HepG2 (cell line): ENCODE data around the gene ITGB1. TPM values are rescaled to one million over a fixed set of nuclear protein-coding genes. Genes with fewer than 3 reads are reported as not detected.
A peak's percentile ranks its signal among the peaks of the same experiment; 100 is the strongest.

ENCODE experiments used
- CREBL2 ChIP-seq: sonication (generic); formaldehyde crosslinking; IDR thresholded peaks from 2 replicates; pipeline ENCODE4 v1.8.1; 2023; ENCODE audit warnings: missing genetic modification reagents, mild to moderate bottlenecking, borderline replicate concordance
- ERF ChIP-seq: IDR thresholded peaks from 2 replicates; pipeline ENCODE4 v1.6.1; 2018; ENCODE audit warnings: missing biosample characterization, missing genetic modification reagents
- FIP1L1 ChIP-seq: fragments of 200-400 bp; formaldehyde crosslinking; IDR thresholded peaks from 2 replicates; pipeline ENCODE4 v1.6.1; 2018; ENCODE audit warnings: low read depth, mild to moderate bottlenecking, low read length, moderate library complexity, borderline replicate concordance; ENCODE audit not compliant: insufficient read depth
- FOXA1 ChIP-seq, 2 experiments: fragments of 450-650 bp in 1 of 2; sonication (generic) in 1 of 2; formaldehyde crosslinking in 1 of 2; IDR thresholded peaks; 2 replicates each; pipeline versions ENCODE4 v1.4.0 to v1.6.1; 2016 to 2020; ENCODE audit warnings: missing genetic modification reagents in 1 of 2
- HMG20B ChIP-seq: conservative IDR thresholded peaks from 2 replicates; pipeline ENCODE4 v1.6.1; 2016; ENCODE audit warnings: missing genetic modification reagents, missing compliant biosample characterization
- HNRNPL ChIP-seq: fragments of 200-400 bp; formaldehyde crosslinking; IDR thresholded peaks from 2 replicates; pipeline ENCODE4 v1.6.1; 2017; ENCODE audit warnings: mild to moderate bottlenecking, low read depth, low read length
- KLF13 ChIP-seq: sonication (generic); formaldehyde crosslinking; IDR thresholded peaks from 2 replicates; pipeline ENCODE4 v1.4.0; 2020; ENCODE audit warnings: mild to moderate bottlenecking, missing genetic modification reagents
- PCBP1 ChIP-seq: fragments of 200-400 bp; formaldehyde crosslinking; IDR thresholded peaks from 2 replicates; pipeline ENCODE4 v1.6.1; 2017; ENCODE audit warnings: mild to moderate bottlenecking, low read depth, low read length, borderline replicate concordance
- RXRA ChIP-seq: sonication (generic); formaldehyde crosslinking; IDR thresholded peaks from 2 replicates; pipeline ENCODE4 v1.5.1; 2020; ENCODE audit warnings: missing genetic modification reagents
- SAFB2 ChIP-seq: sonication (generic); formaldehyde crosslinking; IDR thresholded peaks from 2 replicates; pipeline ENCODE4 v1.5.1; 2020; ENCODE audit warnings: missing genetic modification reagents, low read depth, mild to moderate bottlenecking, borderline replicate concordance
- SMARCC2 ChIP-seq: fragments of 450-650 bp; IDR thresholded peaks from 2 replicates; pipeline ENCODE4 v1.6.1; 2017; ENCODE audit warnings: antibody characterized with exemption, mild to moderate bottlenecking
- TEAD2 ChIP-seq: sonication (generic); formaldehyde crosslinking; IDR thresholded peaks from 2 replicates; pipeline ENCODE4 v1.9.0; 2021; ENCODE audit warnings: missing genetic modification reagents
- ZBTB21 ChIP-seq: sonication (generic); formaldehyde crosslinking; IDR thresholded peaks from 2 replicates; pipeline ENCODE4 v1.4.0; 2020; ENCODE audit warnings: missing genetic modification reagents
- ZNF143 ChIP-seq: sonication (generic); formaldehyde crosslinking; IDR thresholded peaks from 2 replicates; pipeline ENCODE4 v1.4.0; 2020; ENCODE audit warnings: missing genetic modification reagents
- ZNF20 ChIP-seq: sonication (generic); formaldehyde crosslinking; IDR thresholded peaks from 2 replicates; pipeline ENCODE4 v1.4.0; 2020; ENCODE audit warnings: mild to moderate bottlenecking, moderate library complexity, missing genetic modification reagents
- ZNF549 ChIP-seq: sonication (generic); formaldehyde crosslinking; IDR thresholded peaks from 2 replicates; pipeline ENCODE4 v1.5.0; 2020; ENCODE audit warnings: missing genetic modification reagents
- ZNF670 ChIP-seq: sonication (generic); formaldehyde crosslinking; IDR thresholded peaks from 2 replicates; pipeline ENCODE4 v1.8.0; 2022; ENCODE audit warnings: mild to moderate bottlenecking, missing genetic modification reagents, borderline replicate concordance
- ZNF672 ChIP-seq: sonication (generic); formaldehyde crosslinking; IDR thresholded peaks from 2 replicates; pipeline ENCODE4 v1.8.1; 2022; ENCODE audit warnings: missing genetic modification reagents
- ZNF784 ChIP-seq: sonication (generic); formaldehyde crosslinking; IDR thresholded peaks from 2 replicates; pipeline ENCODE4 v1.5.1; 2020; ENCODE audit warnings: missing genetic modification reagents, mild to moderate bottlenecking, borderline replicate concordance
- ZSCAN20 ChIP-seq: sonication (generic); formaldehyde crosslinking; IDR thresholded peaks from 2 replicates; pipeline ENCODE4 v1.4.0; 2020; ENCODE audit warnings: missing genetic modification reagents, mild to moderate bottlenecking, borderline replicate concordance
- ZSCAN29 ChIP-seq: sonication (generic); formaldehyde crosslinking; conservative IDR thresholded peaks from 2 replicates; pipeline ENCODE4 v1.4.0; 2020; ENCODE audit warnings: mild to moderate bottlenecking, missing genetic modification reagents
- polyA plus RNA-seq, 8 experiments: library from polyadenylated mRNA; depleted of rRNA in 3 of 8; stranded (reverse) in 7 of 8; unstranded in 1 of 8; fragments of >200 nt; fragmentation: Illumina TruSeq in 4 of 8; extraction: Trizol in 4 of 8; gene quantifications; 2 replicates each; pipeline versions ENCODE4 v1.2.1 to v1.2.3, GENCODE V29; 2011 to 2016; ENCODE audit warnings: low read depth in 4 of 8, missing spikeins in 1 of 8, mixed read lengths in 1 of 8; ENCODE audit not compliant: insufficient read depth in 1 of 8
- total RNA-seq, 5 experiments: library from RNA; depleted of rRNA; stranded (reverse); fragments of >200 nt; fragmentation: Illumina TruSeq; extraction: Trizol; gene quantifications; 2 replicates each; pipeline ENCODE4 v1.2.3, GENCODE V29; 2016; ENCODE audit warnings: low read depth in 1 of 5
- TF ChIP-seq, protein P1 (sequence below): sonication (generic); formaldehyde crosslinking; IDR thresholded peaks from 2 replicates; pipeline ENCODE4 v1.4.0; 2020; ENCODE audit warnings: missing genetic modification reagents, borderline replicate concordance
- TF ChIP-seq, protein P2 (sequence below): sonication (generic); formaldehyde crosslinking; IDR thresholded peaks from 2 replicates; pipeline ENCODE4 v1.4.0; 2020; ENCODE audit warnings: mild to moderate bottlenecking, missing genetic modification reagents

ITGB1 gene
- total and polyA plus RNA-seq, 2 of the 13 experiments (the other 11 are each of a cell fraction or from before 2014, with no cell fraction given) = 190 to 204 TPM

DNA sequence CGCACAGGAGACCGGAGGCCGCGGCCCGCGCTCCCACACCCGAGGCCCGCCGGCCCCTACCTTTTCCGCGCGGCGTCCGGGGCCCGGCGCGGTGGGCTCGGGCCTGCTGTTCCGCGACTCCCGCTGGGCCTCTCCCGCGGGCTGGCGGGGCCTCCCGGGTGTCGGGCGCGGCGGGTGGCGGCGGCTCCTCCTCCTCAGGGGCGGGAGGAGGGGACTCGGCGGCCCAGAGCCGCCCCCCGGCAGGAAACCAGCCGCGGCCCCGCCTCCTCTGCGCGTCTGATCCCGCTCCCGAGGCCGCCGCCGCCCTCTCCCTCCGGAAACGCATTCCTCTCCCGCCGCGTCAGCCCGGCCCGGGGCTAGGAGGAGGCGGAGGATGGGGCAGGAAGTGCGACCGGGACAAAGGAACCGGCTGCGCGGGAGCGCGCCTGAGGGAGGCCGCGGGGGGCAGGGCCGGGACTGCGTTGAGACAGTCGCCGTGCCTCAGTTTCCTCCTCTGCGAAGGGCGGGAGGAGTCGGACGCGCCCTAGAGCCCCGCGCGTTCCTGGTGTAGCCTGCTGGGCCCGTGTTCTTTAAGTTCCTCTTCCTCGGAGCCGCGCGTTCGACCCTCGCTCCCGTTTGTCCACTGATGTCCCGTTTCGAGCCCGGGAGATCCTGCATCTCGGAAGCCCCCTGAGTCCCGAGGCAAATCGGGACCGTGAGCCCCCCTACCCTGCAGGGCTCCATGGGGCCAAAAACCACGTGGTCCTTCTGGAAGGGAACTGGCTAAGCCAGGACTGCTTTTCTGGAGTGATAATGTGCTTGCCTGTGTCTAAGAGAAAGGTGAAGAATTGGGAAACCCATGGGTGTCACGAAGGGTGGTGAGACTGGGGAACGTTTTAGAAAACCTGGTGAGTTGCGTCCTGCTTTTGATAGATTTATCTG is at the start of gene ITGB1 (continued):
- TF ChIP-seq ZSCAN29 = no peak
- TF ChIP-seq PCBP1 = peak; percentile 76; the same call in 1 of the 2 replicates
- TF ChIP-seq KLF13 = 0 out of 2 replicates have a peak, but pooled peaks have one; percentile 34
- TF ChIP-seq ZNF549 (CRISPR knock-in tag) = no peak
- no peak for TF ChIP-seq SMARCC2
- TF ChIP-seq, protein P1, sequence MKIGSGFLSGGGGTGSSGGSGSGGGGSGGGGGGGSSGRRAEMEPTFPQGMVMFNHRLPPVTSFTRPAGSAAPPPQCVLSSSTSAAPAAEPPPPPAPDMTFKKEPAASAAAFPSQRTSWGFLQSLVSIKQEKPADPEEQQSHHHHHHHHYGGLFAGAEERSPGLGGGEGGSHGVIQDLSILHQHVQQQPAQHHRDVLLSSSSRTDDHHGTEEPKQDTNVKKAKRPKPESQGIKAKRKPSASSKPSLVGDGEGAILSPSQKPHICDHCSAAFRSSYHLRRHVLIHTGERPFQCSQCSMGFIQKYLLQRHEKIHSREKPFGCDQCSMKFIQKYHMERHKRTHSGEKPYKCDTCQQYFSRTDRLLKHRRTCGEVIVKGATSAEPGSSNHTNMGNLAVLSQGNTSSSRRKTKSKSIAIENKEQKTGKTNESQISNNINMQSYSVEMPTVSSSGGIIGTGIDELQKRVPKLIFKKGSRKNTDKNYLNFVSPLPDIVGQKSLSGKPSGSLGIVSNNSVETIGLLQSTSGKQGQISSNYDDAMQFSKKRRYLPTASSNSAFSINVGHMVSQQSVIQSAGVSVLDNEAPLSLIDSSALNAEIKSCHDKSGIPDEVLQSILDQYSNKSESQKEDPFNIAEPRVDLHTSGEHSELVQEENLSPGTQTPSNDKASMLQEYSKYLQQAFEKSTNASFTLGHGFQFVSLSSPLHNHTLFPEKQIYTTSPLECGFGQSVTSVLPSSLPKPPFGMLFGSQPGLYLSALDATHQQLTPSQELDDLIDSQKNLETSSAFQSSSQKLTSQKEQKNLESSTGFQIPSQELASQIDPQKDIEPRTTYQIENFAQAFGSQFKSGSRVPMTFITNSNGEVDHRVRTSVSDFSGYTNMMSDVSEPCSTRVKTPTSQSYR (CRISPR knock-in tag) = peak; percentile 86
- peak; percentile 59; the same call in 1 of the 2 replicates for TF ChIP-seq HMG20B
- TF ChIP-seq RXRA (CRISPR knock-in tag) = peak; percentile 73
- no peak for TF ChIP-seq HNRNPL
- peak; percentile 67; the same call in 1 of the 2 replicates for TF ChIP-seq ZNF670 (CRISPR knock-in tag)
- TF ChIP-seq ZNF672 = no peak
- no peak for TF ChIP-seq ZNF20 (CRISPR knock-in tag)
- no peak for TF ChIP-seq FOXA1 (IDR thresholded peaks at IDR 0.05)
- peak; percentile 27; the same call in 1 of the 2 replicates for TF ChIP-seq FOXA1 (CRISPR knock-in tag; IDR thresholded peaks at IDR 0.05)
- peak; percentile 25; the same call in 1 of the 2 replicates for TF ChIP-seq ZBTB21
- no peak for TF ChIP-seq FIP1L1
- 0 out of 2 replicates have a peak, but pooled peaks have one; percentile 35 for TF ChIP-seq ZNF784 (CRISPR knock-in tag)
- no peak for TF ChIP-seq ZNF143 (CRISPR knock-in tag)
- no peak for TF ChIP-seq ZSCAN20
- no peak for TF ChIP-seq TEAD2
- no peak for TF ChIP-seq CREBL2 (CRISPR knock-in tag)
- TF ChIP-seq, protein P2, sequence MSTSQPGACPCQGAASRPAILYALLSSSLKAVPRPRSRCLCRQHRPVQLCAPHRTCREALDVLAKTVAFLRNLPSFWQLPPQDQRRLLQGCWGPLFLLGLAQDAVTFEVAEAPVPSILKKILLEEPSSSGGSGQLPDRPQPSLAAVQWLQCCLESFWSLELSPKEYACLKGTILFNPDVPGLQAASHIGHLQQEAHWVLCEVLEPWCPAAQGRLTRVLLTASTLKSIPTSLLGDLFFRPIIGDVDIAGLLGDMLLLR (CRISPR knock-in tag) = peak; percentile 58; the same call in 1 of the 2 replicates
- TF ChIP-seq SAFB2 (CRISPR knock-in tag) = no peak; the same call in 1 of the 2 replicates
- TF ChIP-seq ERF (CRISPR knock-in tag) = peak; percentile 94
